Measurements from ENCODE around the gene CIDEA. TPM values are rescaled to one million over a fixed set of nuclear protein-coding genes. Genes with fewer than 3 reads are reported as not detected.

The CIDEA gene
- total RNA-seq, 2 experiments from 2014 or later = not detected

GRCh38 chr18:12246849-12247808 lies 7.0 kb upstream of the CIDEA start:
- Mint-ChIP-seq H3K36me3 (ENCODE audit: low read depth) (no peaks in the 10 kb centered on the region), H3K4me3 (no peak overlapping the region), H3K4me1 (ENCODE audit: low read depth) (no peaks in the 10 kb centered on the region), H3K9me3 (no peaks in the 10 kb centered on the region), H3K27me3 (ENCODE audit: low read depth) (peaks cover 28% of the 10 kb centered on the region), H3K27ac (no peak overlapping the region)
- intact Hi-C loops (cut with micrococcal nuclease) = no loop called here
- CTCF ChIA-PET = no interaction called here
- DNase-seq = peak; percentile 18

GRCh38 chr18:12247946-12248345 lies 6.2 kb upstream of the CIDEA start:
- H3K36me3 Mint-ChIP-seq (ENCODE audit: low read depth) = no peaks in the 10 kb centered on the region
- peaks cover 31% of the 10 kb centered on the region for H3K27me3 Mint-ChIP-seq (ENCODE audit: low read depth)
- CTCF ChIA-PET = interaction anchor here (0.6 kb wide), 1 partner anchor 11 kb away, joined by 3 read pairs; no protein-coding TSS in a partner anchor
- no peaks in the 10 kb centered on the region for H3K4me1 Mint-ChIP-seq (ENCODE audit: low read depth)
- no peak for DNase-seq
- H3K4me3 Mint-ChIP-seq = no peak overlapping the region
- no peak overlapping the region for H3K27ac Mint-ChIP-seq
- intact Hi-C loops (cut with micrococcal nuclease) = no loop called here
- H3K9me3 Mint-ChIP-seq = no peaks in the 10 kb centered on the region

- Mint-ChIP-seq H3K27me3 (ENCODE audit: low read depth) (peaks cover 36% of the 10 kb centered on the region), H3K36me3 (ENCODE audit: low read depth) (no peaks in the 10 kb centered on the region), H3K4me3 (no peak overlapping the region), H3K9me3 (no peaks in the 10 kb centered on the region), H3K27ac (no peak overlapping the region), H3K4me1 (ENCODE audit: low read depth) (peaks cover 2% of the 10 kb centered on the region)
- CTCF ChIA-PET = no interaction called here
- intact Hi-C loops (cut with micrococcal nuclease) = no loop called here
- DNase-seq = no peak
Observed at GRCh38 chr18:12248926-12249720, 5.0 kb upstream of the CIDEA start.

- Mint-ChIP-seq H3K36me3 (ENCODE audit: low read depth) (no peaks in the 10 kb centered on the region), H3K4me3 (no peak overlapping the region), H3K9me3 (no peaks in the 10 kb centered on the region), H3K27ac (no peak overlapping the region), H3K27me3 (ENCODE audit: low read depth) (peaks cover 50% of the 10 kb centered on the region), H3K4me1 (ENCODE audit: low read depth) (peaks cover 2% of the 10 kb centered on the region)
- CTCF ChIA-PET = no interaction called here
- DNase-seq = no peak
- intact Hi-C loops (cut with micrococcal nuclease) = no loop called here
Observed at GRCh38 chr18:12251311-12251710, 2.9 kb upstream of the CIDEA start.

GRCh38 chr18:12252061-12252460 lies 2.1 kb upstream of the CIDEA start:
- H3K4me3 Mint-ChIP-seq = no peak overlapping the region
- H3K4me1 Mint-ChIP-seq (ENCODE audit: low read depth) = peaks cover 2% of the 10 kb centered on the region
- CTCF ChIA-PET = no interaction called here
- H3K27ac Mint-ChIP-seq = no peak overlapping the region
- intact Hi-C loops (cut with micrococcal nuclease) = no loop called here
- no peaks in the 10 kb centered on the region for H3K36me3 Mint-ChIP-seq (ENCODE audit: low read depth)
- no peaks in the 10 kb centered on the region for H3K9me3 Mint-ChIP-seq
- DNase-seq = no peak
- H3K27me3 Mint-ChIP-seq (ENCODE audit: low read depth) = peaks cover 50% of the 10 kb centered on the region

GRCh38 chr18:12253027-12253426 lies 1.1 kb upstream of the CIDEA start:
- no peaks in the 10 kb centered on the region for H3K36me3 Mint-ChIP-seq (ENCODE audit: low read depth)
- peaks cover 2% of the 10 kb centered on the region for H3K4me1 Mint-ChIP-seq (ENCODE audit: low read depth)
- CTCF ChIA-PET = no interaction called here
- no peak overlapping the region for H3K4me3 Mint-ChIP-seq
- H3K9me3 Mint-ChIP-seq = no peaks in the 10 kb centered on the region
- intact Hi-C loops (cut with micrococcal nuclease) = no loop called here
- H3K27me3 Mint-ChIP-seq (ENCODE audit: low read depth) = peaks cover 49% of the 10 kb centered on the region
- H3K27ac Mint-ChIP-seq = no peak overlapping the region
- no peak for DNase-seq

GRCh38 chr18:12253663-12254135 lies 462 bp upstream of the CIDEA start:
- H3K4me3 Mint-ChIP-seq = no peak overlapping the region
- no peak for DNase-seq
- peaks cover 49% of the 10 kb centered on the region for H3K27me3 Mint-ChIP-seq (ENCODE audit: low read depth)
- H3K9me3 Mint-ChIP-seq = no peaks in the 10 kb centered on the region
- no peaks in the 10 kb centered on the region for H3K36me3 Mint-ChIP-seq (ENCODE audit: low read depth)
- CTCF ChIA-PET = interaction anchor here (0.6 kb wide), 1 partner anchor 19 kb away, joined by 3 read pairs; no protein-coding TSS in a partner anchor
- peaks cover 2% of the 10 kb centered on the region for H3K4me1 Mint-ChIP-seq (ENCODE audit: low read depth)
- intact Hi-C loops (cut with micrococcal nuclease) = no loop called here
- no peak overlapping the region for H3K27ac Mint-ChIP-seq

- H3K27me3 Mint-ChIP-seq (ENCODE audit: low read depth) = peaks cover 46% of the 10 kb centered on the region
- no peaks in the 10 kb centered on the region for H3K36me3 Mint-ChIP-seq (ENCODE audit: low read depth)
- no peak overlapping the region for H3K27ac Mint-ChIP-seq
- intact Hi-C loops (cut with micrococcal nuclease) = no loop called here
- DNase-seq = no peak
- no peaks in the 10 kb centered on the region for H3K9me3 Mint-ChIP-seq
- peaks cover 2% of the 10 kb centered on the region for H3K4me1 Mint-ChIP-seq (ENCODE audit: low read depth)
- CTCF ChIA-PET = no interaction called here
- no peak overlapping the region for H3K4me3 Mint-ChIP-seq
Observed at GRCh38 chr18:12254820-12255511, 805 bp downstream of the CIDEA start.

GRCh38 chr18:12255626-12256026 lies 1.5 kb downstream of the CIDEA start:
- H3K4me3 Mint-ChIP-seq = no peak overlapping the region
- H3K27me3 Mint-ChIP-seq (ENCODE audit: low read depth) = peaks cover 44% of the 10 kb centered on the region
- CTCF ChIA-PET = interaction anchor here (1.4 kb wide), 1 partner anchor 19 kb away, joined by 5 read pairs; no protein-coding TSS in a partner anchor
- H3K36me3 Mint-ChIP-seq (ENCODE audit: low read depth) = no peaks in the 10 kb centered on the region
- H3K9me3 Mint-ChIP-seq = no peaks in the 10 kb centered on the region
- H3K4me1 Mint-ChIP-seq (ENCODE audit: low read depth) = peaks cover 2% of the 10 kb centered on the region
- DNase-seq = no peak
- no peak overlapping the region for H3K27ac Mint-ChIP-seq
- intact Hi-C loops (cut with micrococcal nuclease) = no loop called here

GRCh38 chr18:12256951-12257350 lies 2.8 kb downstream of the CIDEA start:
- H3K9me3 Mint-ChIP-seq = no peaks in the 10 kb centered on the region
- peaks cover 36% of the 10 kb centered on the region for H3K27me3 Mint-ChIP-seq (ENCODE audit: low read depth)
- CTCF ChIA-PET = interaction anchor here (0.7 to 1.4 kb wide), 3 partner anchors 9 to 21 kb away, joined by 3 to 5 read pairs (median 3); no protein-coding TSS in a partner anchor

GRCh38 chr18:12257996-12258718 lies 4.0 kb downstream of the CIDEA start:
- no peaks in the 10 kb centered on the region for H3K9me3 Mint-ChIP-seq
- H3K36me3 Mint-ChIP-seq (ENCODE audit: low read depth) = no peaks in the 10 kb centered on the region
- no peak for DNase-seq
- H3K4me1 Mint-ChIP-seq (ENCODE audit: low read depth) = peaks cover 2% of the 10 kb centered on the region
- peaks cover 26% of the 10 kb centered on the region for H3K27me3 Mint-ChIP-seq (ENCODE audit: low read depth)
- no peak overlapping the region for H3K4me3 Mint-ChIP-seq
- H3K27ac Mint-ChIP-seq = no peak overlapping the region
- intact Hi-C loops (cut with micrococcal nuclease) = no loop called here
- CTCF ChIA-PET = no interaction called here

More at GRCh38 chr18:12256951-12257350, 2.8 kb downstream of the CIDEA start:
- Mint-ChIP-seq H3K27ac (no peak overlapping the region), H3K4me1 (ENCODE audit: low read depth) (peaks cover 2% of the 10 kb centered on the region), H3K4me3 (no peak overlapping the region), H3K36me3 (ENCODE audit: low read depth) (no peaks in the 10 kb centered on the region)
- no peak for DNase-seq
- intact Hi-C loops (cut with micrococcal nuclease) = no loop called here

Data from activated naive CD4-positive, alpha-beta T cell treated with anti-CD3 and anti-CD28 coated beads for 36 hours (primary cell).